OCI-M2 (cell line): ENCODE measurements around the gene TMEM222.
"Not testable (repeated sequence)": the region's sequence is repeated elsewhere in the genome, so short reads cannot be mapped to it uniquely, and the experiment has no call there.

Source experiments
- DNase-seq: peaks from one replicate; lab custom pipeline; 2025; ENCODE audit not compliant: unreplicated experiment; lab: John Stamatoyannopoulos, UW

The TMEM222 gene

GRCh38 chr1:27377760-27378495, 56.0 kb downstream of the TMEM222 start:
- no peak for DNase-seq

GRCh38 chr1:27379564-27380122, 57.7 kb downstream of the TMEM222 start:
- no peak for DNase-seq

GRCh38 chr1:27380224-27380623, 58.3 kb downstream of the TMEM222 start:
- no peak for DNase-seq

GRCh38 chr1:27380766-27381733, 59.1 kb downstream of the TMEM222 start:
- no peak for DNase-seq

- no peak for DNase-seq
Measured at GRCh38 chr1:27381969-27382762, 60.2 kb downstream of the TMEM222 start.

GRCh38 chr1:27383039-27383605, 61.2 kb downstream of the TMEM222 start, which contains the start of gene CD164L2:
Gene CD164L2, minus strand, starts transcription at chr1:27383333. Its CDS starts 94 bp downstream, at chr1:27383239.
- no peak for DNase-seq

GRCh38 chr1:27383661-27384060, 61.7 kb downstream of the TMEM222 start:
- DNase-seq, result no peak

GRCh38 chr1:27384797-27385196, 62.8 kb downstream of the TMEM222 start:
- DNase-seq, result not testable (repeated sequence)
